GM18511 (cell line): ENCODE results near the gene PRSS1.
"Not testable (repeated sequence)": the region's sequence is repeated elsewhere in the genome, so short reads cannot be mapped to it uniquely, and the experiment has no call there.

Source experiments
- ATAC-seq: cut with Tn5 transposase; IDR thresholded peaks from one replicate; pipeline ENCODE4 v1.9.1; 2021; ENCODE audit warnings: mild to moderate bottlenecking, moderate library complexity; ENCODE audit not compliant: unreplicated experiment

Gene PRSS1

DNA sequence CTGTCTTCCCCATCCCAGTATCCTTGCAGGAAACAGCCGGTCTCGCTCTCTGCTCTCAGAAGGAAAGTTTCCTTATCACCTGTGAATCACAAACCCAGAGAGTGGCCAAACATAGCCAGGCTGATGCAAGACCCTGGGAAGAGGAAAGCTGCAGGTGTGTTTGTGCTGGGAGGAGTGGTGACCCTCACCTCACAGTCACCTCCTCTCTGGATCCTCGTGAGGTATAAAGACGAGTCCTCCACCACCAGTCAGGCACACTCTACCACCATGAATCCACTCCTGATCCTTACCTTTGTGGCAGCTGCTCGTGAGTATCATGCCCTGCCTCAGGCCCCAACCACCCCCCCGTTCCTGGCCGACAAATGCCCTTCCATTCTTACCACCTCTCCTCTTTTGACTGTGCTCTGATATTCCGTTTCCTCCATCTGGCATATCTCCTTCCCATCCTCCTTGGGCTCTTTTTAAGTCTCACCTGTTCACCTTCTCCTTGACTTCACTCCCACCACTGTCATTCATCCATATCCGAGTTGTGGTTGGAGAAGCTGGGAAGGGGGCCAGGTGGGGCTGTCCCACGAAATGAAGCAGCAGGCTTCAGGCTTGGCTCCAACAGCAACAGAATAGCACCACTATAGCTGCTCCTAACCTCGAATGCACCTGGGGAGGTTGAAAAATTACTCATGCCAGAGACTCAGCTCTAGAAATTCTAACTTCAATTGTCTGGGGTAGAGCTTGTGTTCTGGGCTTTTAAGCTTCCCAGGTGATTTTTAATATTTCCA is at the start of gene PRSS1:
Gene PRSS1 (plus strand): TSS at position 255 of the 776 bp plus-strand sequence. CDS start 13 bp downstream, at position 268.
- ATAC-seq, result no peak

- ATAC-seq, result not testable (repeated sequence)
Observed at GRCh38 chr7:142700935-142701334, 48.3 kb upstream of the PRSS1 start.

GRCh38 chr7:142703655-142704305 is 45.5 kb upstream of the PRSS1 start:
- no peak for ATAC-seq

- not testable (repeated sequence) for ATAC-seq
Observed at GRCh38 chr7:142708726-142709125, 40.5 kb upstream of the PRSS1 start.

- no peak for ATAC-seq
Observed at GRCh38 chr7:142709921-142710320, 39.4 kb upstream of the PRSS1 start.

DNA sequence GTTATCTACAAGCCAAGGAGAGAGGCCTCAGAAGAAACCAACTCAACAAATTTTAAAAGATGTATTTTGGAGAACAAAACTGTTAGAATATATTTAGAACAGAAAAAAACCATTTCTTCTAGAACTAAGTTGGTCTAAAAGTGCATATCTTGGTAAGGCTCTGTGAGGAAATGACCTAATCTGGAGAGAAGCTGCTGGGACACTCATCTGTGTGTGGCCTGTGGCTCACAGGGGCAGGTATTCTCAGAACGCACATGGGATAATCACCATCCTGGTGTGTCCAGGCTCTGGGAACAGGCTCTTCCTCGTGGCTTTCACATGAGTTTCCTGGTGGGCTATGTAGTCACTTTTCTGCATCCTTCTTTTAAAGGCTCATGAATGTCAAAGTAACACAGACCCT is 38.1 kb upstream of the PRSS1 start:
- ATAC-seq, result no peak

DNA sequence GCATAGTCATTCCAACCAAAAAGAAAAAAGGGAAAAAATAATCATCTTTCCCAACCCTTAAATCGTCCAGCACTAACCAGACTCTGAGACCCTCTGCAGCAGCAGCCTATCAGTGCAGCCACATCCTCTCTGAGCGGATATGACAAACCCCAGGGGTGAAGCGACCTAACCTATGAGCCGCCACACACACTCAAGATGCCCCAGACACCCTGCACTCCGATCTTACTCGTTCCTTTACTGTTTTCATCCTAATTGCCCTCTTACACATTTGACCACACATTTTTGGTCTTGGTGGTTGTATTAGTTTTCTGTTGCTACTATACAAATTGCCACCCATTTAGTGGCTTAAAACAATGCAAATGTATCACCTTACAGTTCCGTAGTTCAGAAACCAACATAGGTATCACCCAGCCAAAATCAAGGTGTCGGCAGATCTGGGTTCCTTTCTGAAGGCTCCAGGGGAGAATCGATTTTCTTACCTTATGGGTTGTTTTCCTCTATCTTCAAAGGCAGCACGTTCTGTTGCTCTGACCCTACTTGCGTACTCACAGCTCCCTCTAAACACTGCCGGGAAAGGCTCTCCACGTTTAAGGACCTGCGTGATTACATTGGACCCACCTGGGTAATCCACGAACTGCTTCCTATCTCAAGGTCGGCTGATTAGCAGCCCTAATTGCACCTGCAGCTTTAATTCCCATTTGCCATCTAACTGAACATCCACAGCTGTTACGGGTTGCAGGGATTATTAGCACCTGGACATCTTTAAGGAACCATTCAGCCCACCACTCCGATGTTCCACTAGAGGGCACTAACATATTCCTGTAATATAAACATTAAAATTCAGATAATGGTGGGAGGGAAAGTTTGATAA is 37.3 kb upstream of the PRSS1 start:
- no peak for ATAC-seq

DNA sequence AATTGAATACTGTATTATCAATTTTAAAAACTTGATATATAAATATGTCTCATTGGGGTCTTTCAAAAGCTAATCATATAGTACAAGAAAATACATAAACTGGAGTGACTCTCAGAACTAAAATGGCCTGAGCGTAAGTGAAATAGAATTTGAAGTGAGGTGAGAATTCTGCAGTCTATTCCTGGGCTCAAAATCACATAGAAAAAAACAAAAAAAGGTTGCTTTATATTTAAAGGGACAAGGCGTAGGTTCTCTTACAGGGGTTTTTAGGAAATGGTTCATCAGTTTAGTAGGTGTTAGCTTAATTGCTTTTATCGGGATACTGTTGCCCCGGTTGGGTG is 36.7 kb upstream of the PRSS1 start:
- ATAC-seq, result no peak

DNA sequence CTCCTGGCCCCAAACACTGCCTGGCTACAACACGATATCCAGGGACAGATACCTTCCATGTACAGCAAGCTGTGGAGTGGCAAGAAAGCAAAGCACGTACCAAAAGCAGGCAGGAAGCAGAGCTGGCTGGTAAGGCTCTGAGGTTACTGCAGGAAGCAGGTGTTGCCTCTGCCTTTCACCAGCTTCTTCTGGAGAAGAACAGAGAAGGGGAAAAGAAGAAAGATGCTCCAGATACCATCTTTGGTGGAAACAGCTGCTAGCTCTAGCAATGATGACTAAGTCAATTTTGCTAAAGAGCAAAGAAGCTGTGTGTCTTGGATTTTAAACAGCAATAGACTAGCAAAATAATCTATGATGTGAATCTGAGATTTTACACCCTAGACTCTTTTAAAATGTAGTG is 34.9 kb upstream of the PRSS1 start:
- ATAC-seq, result no peak

DNA sequence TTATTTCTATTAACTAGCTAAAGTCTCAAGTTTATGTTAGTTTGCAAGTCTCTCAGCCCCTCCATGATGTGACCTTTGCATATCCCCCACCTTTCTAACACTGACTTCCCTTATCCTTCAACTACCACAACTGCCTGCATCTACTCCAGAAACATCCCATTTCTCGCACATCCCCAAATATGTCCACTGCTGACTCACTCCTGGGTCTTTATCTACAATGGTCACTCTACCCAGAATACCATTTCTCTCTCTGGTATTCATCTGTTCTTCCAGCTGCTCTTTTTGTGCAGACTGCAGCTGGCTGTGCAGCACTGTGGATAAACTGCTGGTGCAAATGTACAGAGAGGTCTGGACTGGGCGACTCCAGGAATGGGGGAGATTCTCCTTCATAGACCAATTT is 32.7 kb upstream of the PRSS1 start:
- ATAC-seq, result no peak

DNA sequence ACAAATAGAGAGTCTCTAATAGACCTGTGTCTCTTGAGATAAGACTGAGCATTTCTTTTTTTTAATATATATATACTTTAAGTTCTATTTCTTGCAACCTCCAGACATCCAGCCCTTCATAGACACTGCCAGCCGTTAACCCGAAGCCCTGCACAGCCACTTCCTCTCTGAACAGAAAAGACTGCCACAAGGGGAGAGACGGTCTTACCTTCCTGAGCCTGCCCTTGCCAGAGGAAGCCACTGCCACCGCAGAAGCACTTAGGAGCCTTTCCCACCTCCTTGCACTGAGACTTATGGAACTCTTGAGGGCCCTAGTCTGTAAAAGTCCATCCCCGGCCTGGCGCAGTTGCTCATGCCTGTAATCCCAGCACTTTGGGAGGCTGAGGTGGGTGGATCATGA is 31.8 kb upstream of the PRSS1 start:
- no peak for ATAC-seq

- no peak for ATAC-seq
Observed at GRCh38 chr7:142718313-142718712, 31.0 kb upstream of the PRSS1 start.

- no peak for ATAC-seq
Observed at GRCh38 chr7:142720172-142720773, 29.0 kb upstream of the PRSS1 start.

GRCh38 chr7:142720986-142721385 is 28.3 kb upstream of the PRSS1 start:
- no peak for ATAC-seq

- ATAC-seq, result no peak
Observed at GRCh38 chr7:142722248-142722794, 27.0 kb upstream of the PRSS1 start.

GRCh38 chr7:142733271-142733670 is 16.0 kb upstream of the PRSS1 start:
- ATAC-seq, result no peak

GRCh38 chr7:142739923-142740492 is 9.3 kb upstream of the PRSS1 start:
- ATAC-seq, result peak; percentile 98

DNA sequence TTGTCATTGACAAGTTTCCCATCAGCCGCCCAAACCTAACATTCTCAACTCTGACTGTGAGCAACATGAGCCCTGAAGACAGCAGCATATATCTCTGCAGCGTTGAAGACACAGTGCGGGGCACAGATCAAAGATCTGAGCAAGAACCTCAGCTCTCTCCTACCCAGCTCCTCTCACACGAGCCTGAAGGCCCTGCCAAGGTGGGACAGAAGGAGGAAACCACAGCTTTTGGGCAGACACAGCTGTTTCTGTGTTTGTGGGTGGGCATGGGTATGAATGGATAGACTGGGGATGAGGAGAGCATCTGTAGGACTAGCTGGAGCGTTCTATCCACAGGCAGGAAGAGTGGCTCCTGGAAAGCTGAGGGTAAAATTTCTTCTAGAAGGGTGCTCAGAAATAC is 8.5 kb upstream of the PRSS1 start:
- no peak for ATAC-seq

DNA sequence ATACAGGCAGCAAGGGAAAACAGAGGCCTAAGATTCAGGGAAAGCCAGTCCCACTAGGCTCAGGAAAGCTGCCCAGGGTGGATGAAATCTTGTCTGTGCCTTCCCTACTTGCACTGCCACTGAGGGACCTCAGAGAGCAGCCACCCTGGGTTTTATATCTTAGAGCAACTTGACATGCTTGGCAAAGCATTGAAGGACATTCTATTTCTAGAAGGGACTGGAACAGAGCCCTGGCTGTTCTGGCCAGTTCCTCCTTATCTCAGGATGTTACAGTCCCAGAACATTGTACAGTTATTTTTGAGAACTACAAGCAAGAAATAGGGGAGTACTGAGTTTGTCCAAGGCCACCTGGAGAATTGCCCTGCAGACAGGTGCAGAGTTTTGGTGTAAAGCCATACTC is 7.3 kb upstream of the PRSS1 start:
- not testable (repeated sequence) for ATAC-seq

DNA sequence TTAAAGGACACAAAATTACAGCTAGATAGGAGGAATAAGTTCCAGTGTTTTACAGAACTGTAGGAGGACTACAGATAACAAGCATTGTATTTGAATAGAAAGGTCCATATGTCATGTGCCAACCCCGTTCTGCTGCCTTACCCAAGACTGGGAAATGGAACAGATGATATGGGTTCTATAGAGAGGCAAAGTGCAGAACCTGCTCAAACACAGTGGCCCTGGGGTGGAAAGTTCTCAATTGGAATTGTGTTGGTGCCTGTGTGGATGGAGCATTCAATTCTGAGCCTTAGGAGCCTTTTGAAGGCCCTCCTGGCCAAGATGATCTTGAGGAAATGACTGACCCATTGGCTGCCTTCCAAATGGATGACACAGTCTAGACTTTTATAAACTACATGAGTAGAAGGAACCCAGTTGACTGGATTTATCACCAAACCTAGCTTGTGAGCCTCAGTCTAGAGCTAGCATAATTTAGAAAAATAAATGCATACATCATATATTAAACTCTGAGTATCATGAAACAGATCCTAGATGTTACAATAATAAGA is 4.1 kb upstream of the PRSS1 start:
- no peak for ATAC-seq
